GM19193 (cell line): ENCODE results near the gene UQCR10.

ENCODE experiments used
- POLR2A ChIP-seq: IDR thresholded peaks from 4 replicates; pipeline ENCODE4 v1.6.1; 2011; ENCODE audit not compliant: insufficient read depth, insufficient read length; ENCODE audit errors: extremely low read depth

Gene UQCR10

GRCh38 chr22:29817724-29818123, 50.6 kb downstream of the UQCR10 start:
- no peak for TF ChIP-seq POLR2A

GRCh38 chr22:29819501-29819900, 52.3 kb downstream of the UQCR10 start:
- no peak for TF ChIP-seq POLR2A
